Esophagus squamous epithelium (tissue), 4 donors: ENCODE results near the gene TLCD3B.

Experiments
- POLR2A ChIP-seq, 4 donors: fragments of 450-650 bp; IDR thresholded peaks; one replicate each; pipeline ENCODE4 v1.6.1; 2017; ENCODE audit warnings: antibody characterized with exemption in 4 of 4, mild to moderate bottlenecking in 4 of 4, moderate library complexity in 3 of 4
- TF ChIP-seq, protein P1 (sequence below), 6 experiments: fragments of 450-650 bp in 4 of 6; fragments of 200-600 bp in 2 of 6; sonication (generic) in 2 of 6; IDR thresholded peaks; one replicate each; pipeline ENCODE4 v1.5.1; 2016 to 2019; ENCODE audit warnings: antibody characterized with exemption in 6 of 6, mild to moderate bottlenecking in 4 of 6, moderate library complexity in 4 of 6

DNA sequence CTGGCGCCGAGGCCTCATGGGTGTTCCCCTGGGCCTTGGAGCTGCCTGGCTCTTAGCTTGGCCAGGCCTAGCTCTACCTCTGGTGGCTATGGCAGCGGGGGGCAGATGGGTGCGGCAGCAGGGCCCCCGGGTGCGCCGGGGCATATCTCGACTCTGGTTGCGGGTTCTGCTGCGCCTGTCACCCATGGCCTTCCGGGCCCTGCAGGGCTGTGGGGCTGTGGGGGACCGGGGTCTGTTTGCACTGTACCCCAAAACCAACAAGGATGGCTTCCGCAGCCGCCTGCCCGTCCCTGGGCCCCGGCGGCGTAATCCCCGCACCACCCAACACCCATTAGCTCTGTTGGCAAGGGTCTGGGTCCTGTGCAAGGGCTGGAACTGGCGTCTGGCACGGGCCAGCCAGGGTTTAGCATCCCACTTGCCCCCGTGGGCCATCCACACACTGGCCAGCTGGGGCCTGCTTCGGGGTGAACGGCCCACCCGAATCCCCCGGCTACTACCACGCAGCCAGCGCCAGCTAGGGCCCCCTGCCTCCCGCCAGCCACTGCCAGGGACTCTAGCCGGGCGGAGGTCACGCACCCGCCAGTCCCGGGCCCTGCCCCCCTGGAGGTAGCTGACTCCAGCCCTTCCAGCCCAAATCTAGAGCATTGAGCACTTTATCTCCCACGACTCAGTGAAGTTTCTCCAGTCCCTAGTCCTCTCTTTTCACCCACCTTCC is 43.5 kb downstream of the TLCD3B start:
- TF ChIP-seq, protein P1, sequence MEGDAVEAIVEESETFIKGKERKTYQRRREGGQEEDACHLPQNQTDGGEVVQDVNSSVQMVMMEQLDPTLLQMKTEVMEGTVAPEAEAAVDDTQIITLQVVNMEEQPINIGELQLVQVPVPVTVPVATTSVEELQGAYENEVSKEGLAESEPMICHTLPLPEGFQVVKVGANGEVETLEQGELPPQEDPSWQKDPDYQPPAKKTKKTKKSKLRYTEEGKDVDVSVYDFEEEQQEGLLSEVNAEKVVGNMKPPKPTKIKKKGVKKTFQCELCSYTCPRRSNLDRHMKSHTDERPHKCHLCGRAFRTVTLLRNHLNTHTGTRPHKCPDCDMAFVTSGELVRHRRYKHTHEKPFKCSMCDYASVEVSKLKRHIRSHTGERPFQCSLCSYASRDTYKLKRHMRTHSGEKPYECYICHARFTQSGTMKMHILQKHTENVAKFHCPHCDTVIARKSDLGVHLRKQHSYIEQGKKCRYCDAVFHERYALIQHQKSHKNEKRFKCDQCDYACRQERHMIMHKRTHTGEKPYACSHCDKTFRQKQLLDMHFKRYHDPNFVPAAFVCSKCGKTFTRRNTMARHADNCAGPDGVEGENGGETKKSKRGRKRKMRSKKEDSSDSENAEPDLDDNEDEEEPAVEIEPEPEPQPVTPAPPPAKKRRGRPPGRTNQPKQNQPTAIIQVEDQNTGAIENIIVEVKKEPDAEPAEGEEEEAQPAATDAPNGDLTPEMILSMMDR (IDR thresholded peaks at IDR 0.05) = no peak
- TF ChIP-seq POLR2A (IDR thresholded peaks at IDR 0.05) = no peak
